ENCODE measurements around the gene NELL1. TPM values are rescaled to one million over a fixed set of nuclear protein-coding genes. Genes with fewer than 3 reads are reported as not detected.
A peak's percentile ranks its signal among the peaks of the same experiment; 100 is the strongest.

NELL1 gene
- total and polyA plus RNA-seq, 4 donors, result 0.05 to 0.31 (median 0.12) TPM; not detected in 1

DNA sequence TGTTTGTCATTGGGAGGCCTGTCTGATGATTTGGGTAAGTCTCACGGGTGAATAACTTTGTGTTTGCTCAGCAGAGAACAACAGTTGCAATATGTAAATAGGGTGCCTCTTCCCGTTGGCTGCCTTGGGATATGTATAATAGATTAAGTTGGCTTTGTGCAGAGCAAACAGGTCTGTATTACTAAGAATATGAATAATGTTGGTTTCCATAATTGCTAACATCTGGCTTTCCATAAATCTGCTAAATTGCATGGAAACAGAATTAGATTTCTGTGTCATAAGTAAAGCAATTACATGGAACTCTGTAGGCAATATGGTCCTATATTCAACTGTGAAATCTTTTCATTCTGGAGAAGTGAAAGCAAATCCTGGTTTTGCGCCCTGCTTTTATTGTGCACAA, 887.5 kb downstream of the NELL1 start:
- no peaks in the 10 kb centered on the region for H3K27me3 ChIP-seq (ENCODE audit: control insufficient read depth in 3 of 3, insufficient read depth in 3 of 3, low read length in 2 of 3)
- no peaks in the 10 kb centered on the region for H3K36me3 ChIP-seq (ENCODE audit: control insufficient read depth in 4 of 4, insufficient read depth in 4 of 4, low read length in 4 of 4)
- 79% methylated on average over 3 of the region's 3 CpGs for WGBS, 2 donors
- ATAC-seq (ENCODE audit: insufficient read depth, low FRiP score) (no peak), DNase-seq (no peak)
- no peak overlapping the region for H3K9ac ChIP-seq (ENCODE audit: insufficient read depth in 1 of 2, low read length in 2 of 2)
- TF ChIP-seq, protein P1, sequence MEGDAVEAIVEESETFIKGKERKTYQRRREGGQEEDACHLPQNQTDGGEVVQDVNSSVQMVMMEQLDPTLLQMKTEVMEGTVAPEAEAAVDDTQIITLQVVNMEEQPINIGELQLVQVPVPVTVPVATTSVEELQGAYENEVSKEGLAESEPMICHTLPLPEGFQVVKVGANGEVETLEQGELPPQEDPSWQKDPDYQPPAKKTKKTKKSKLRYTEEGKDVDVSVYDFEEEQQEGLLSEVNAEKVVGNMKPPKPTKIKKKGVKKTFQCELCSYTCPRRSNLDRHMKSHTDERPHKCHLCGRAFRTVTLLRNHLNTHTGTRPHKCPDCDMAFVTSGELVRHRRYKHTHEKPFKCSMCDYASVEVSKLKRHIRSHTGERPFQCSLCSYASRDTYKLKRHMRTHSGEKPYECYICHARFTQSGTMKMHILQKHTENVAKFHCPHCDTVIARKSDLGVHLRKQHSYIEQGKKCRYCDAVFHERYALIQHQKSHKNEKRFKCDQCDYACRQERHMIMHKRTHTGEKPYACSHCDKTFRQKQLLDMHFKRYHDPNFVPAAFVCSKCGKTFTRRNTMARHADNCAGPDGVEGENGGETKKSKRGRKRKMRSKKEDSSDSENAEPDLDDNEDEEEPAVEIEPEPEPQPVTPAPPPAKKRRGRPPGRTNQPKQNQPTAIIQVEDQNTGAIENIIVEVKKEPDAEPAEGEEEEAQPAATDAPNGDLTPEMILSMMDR (IDR thresholded peaks at IDR 0.05; ENCODE audit: control extremely low read depth, extremely low read depth), result no peak
- H3K9me3 ChIP-seq (ENCODE audit: control insufficient read depth in 4 of 4, insufficient read depth in 3 of 4, low read length in 3 of 4), result no peaks in the 10 kb centered on the region
- peaks cover 0 to 6% (median 0%) of the 10 kb centered on the region in 5 donors for H3K4me1 ChIP-seq (ENCODE audit: control insufficient read depth in 5 of 5, insufficient read depth in 5 of 5, low read length in 5 of 5)
- H3K27ac ChIP-seq (ENCODE audit: low read depth in 1 of 2, low read length in 1 of 2), result no peak overlapping the region
- H3K4me3 ChIP-seq, result no peak overlapping the region

DNA sequence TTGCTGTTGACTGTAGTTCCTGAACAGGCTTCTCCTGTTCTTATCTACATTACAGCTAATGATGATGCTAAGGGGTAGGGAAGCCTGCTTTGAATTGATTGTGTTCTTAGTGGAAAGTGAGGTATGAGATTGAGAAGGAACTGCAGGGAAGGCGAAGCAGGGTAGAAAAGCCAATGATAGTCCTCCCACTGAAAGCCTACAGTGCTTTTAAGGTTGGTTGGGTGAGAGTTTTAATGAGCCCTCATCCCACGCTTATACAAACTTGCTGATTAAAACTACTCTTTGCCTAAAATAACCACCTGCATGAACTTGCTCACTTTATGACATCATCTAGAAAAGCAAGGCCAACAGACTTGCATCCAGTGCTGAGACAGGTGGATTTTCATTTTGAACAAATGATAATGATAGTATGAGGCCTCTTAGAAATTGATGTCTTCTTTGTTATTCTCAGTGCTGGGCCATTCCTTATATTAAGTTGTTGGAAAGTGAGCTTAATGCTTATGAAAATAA, 891.1 kb downstream of the NELL1 start:
- WGBS, 2 donors, result 88 to 95% methylated on average over 2 of the region's 2 CpGs
- peaks cover 0 to 4% (median 0%) of the 10 kb centered on the region in 4 donors for H3K9me3 ChIP-seq (ENCODE audit: control insufficient read depth in 4 of 4, insufficient read depth in 3 of 4, low read length in 3 of 4)
- H3K4me3 ChIP-seq, result no peak overlapping the region
- DNase-seq (no peak), ATAC-seq (ENCODE audit: insufficient read depth, low FRiP score) (no peak)
- no peaks in the 10 kb centered on the region for H3K27me3 ChIP-seq (ENCODE audit: control insufficient read depth in 3 of 3, insufficient read depth in 3 of 3, low read length in 2 of 3)
- TF ChIP-seq, protein P1 (IDR thresholded peaks at IDR 0.05; ENCODE audit: control extremely low read depth, extremely low read depth), result no peak
- H3K36me3 ChIP-seq (ENCODE audit: control insufficient read depth in 4 of 4, insufficient read depth in 4 of 4, low read length in 4 of 4), result no peaks in the 10 kb centered on the region
- no peak overlapping the region for H3K9ac ChIP-seq (ENCODE audit: insufficient read depth in 1 of 2, low read length in 2 of 2)
- peaks cover 0 to 2% (median 0%) of the 10 kb centered on the region in 5 donors for H3K4me1 ChIP-seq (ENCODE audit: control insufficient read depth in 5 of 5, insufficient read depth in 5 of 5, low read length in 5 of 5)
- H3K27ac ChIP-seq (ENCODE audit: low read depth in 1 of 2, low read length in 1 of 2), result no peak overlapping the region

DNA sequence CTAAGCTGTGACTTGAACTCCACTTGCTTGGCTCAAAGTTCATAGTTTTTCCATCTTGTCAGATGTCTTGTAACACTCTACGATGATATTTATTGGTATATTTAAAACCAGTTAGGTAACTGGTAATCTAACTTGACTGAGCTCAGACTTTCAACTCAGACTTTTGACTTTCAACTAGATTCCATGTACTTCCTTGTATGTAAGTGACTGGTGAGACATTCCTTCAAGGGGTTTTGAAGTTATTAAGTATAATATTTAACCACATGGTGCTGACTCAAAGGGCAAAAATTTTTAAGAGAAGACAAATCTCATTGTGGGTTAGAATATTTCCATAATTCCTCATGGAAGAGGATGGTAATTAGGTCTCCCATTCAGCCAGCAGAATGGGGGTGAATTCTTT, 892.2 kb downstream of the NELL1 start:
- no peak for ATAC-seq (ENCODE audit: insufficient read depth, low FRiP score)
- Histone ChIP-seq H3K4me1 (ENCODE audit: control insufficient read depth in 5 of 5, insufficient read depth in 5 of 5, low read length in 5 of 5) (peaks cover 0 to 2% (median 0%) of the 10 kb centered on the region in 5 donors), H3K27ac (ENCODE audit: low read depth in 1 of 2, low read length in 1 of 2) (no peak overlapping the region), H3K27me3 (ENCODE audit: control insufficient read depth in 3 of 3, insufficient read depth in 3 of 3, low read length in 2 of 3) (no peaks in the 10 kb centered on the region), H3K9me3 (ENCODE audit: control insufficient read depth in 4 of 4, insufficient read depth in 3 of 4, low read length in 3 of 4) (peaks cover 0 to 4% (median 0%) of the 10 kb centered on the region in 4 donors), H3K4me3 (no peak overlapping the region), H3K36me3 (ENCODE audit: control insufficient read depth in 4 of 4, insufficient read depth in 4 of 4, low read length in 4 of 4) (no peaks in the 10 kb centered on the region), H3K9ac (ENCODE audit: insufficient read depth in 1 of 2, low read length in 2 of 2) (no peak overlapping the region)
- DNase-seq, result peak in 1 of 3 donors; percentile 1
- TF ChIP-seq, protein P1 (IDR thresholded peaks at IDR 0.05; ENCODE audit: control extremely low read depth, extremely low read depth), result no peak
- WGBS, 2 donors, result 65 to 81% methylated on average over 1 of the region's 1 CpG

DNA sequence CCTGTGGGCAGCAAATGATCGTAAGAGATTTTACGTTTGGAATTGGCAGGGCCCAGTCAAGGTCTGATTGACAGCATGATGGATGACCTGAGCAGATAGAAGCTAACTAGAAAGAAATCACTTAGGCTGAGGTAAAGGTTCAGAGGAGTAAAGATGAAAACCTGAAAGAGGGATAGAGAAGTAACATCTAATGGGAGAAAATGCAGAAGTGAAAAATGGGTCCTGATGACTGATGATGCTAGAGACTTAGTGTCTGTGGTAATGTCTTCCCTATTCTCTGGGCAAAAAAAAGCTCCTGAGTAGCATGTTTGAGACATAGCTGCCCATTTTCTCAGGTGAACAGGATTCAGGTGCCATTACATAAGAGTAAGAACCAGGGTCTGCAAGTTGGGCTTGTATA, 894.7 kb downstream of the NELL1 start:
- Histone ChIP-seq H3K27me3 (ENCODE audit: control insufficient read depth in 3 of 3, insufficient read depth in 3 of 3, low read length in 2 of 3) (no peaks in the 10 kb centered on the region), H3K9me3 (ENCODE audit: control insufficient read depth in 4 of 4, insufficient read depth in 3 of 4, low read length in 3 of 4) (peaks cover 0 to 4% (median 0%) of the 10 kb centered on the region in 4 donors), H3K4me3 (no peak overlapping the region), H3K27ac (ENCODE audit: low read depth in 1 of 2, low read length in 1 of 2) (no peak overlapping the region), H3K4me1 (ENCODE audit: control insufficient read depth in 5 of 5, insufficient read depth in 5 of 5, low read length in 5 of 5) (peaks cover 0 to 2% (median 0%) of the 10 kb centered on the region in 5 donors), H3K36me3 (ENCODE audit: control insufficient read depth in 4 of 4, insufficient read depth in 4 of 4, low read length in 4 of 4) (no peaks in the 10 kb centered on the region), H3K9ac (ENCODE audit: insufficient read depth in 1 of 2, low read length in 2 of 2) (no peak overlapping the region)
- DNase-seq, result no peak
- no peak for ATAC-seq (ENCODE audit: insufficient read depth, low FRiP score)
- 56 to 90% methylated on average over 2 of the region's 2 CpGs for WGBS, 2 donors
- TF ChIP-seq, protein P1 (IDR thresholded peaks at IDR 0.05; ENCODE audit: control extremely low read depth, extremely low read depth), result no peak
